NCI-H82 treated with DMSO at 0.1 percent for 48 hours (cell line): ENCODE results near the gene RSPH1.

Source experiments
- DNase-seq: peaks from one replicate; lab custom pipeline; 2025; ENCODE audit not compliant: unreplicated experiment; lab: John Stamatoyannopoulos, UW

RSPH1 gene

GRCh38 chr21:42452401-42453223, 43.4 kb downstream of the RSPH1 start:
- DNase-seq = no peak

DNA sequence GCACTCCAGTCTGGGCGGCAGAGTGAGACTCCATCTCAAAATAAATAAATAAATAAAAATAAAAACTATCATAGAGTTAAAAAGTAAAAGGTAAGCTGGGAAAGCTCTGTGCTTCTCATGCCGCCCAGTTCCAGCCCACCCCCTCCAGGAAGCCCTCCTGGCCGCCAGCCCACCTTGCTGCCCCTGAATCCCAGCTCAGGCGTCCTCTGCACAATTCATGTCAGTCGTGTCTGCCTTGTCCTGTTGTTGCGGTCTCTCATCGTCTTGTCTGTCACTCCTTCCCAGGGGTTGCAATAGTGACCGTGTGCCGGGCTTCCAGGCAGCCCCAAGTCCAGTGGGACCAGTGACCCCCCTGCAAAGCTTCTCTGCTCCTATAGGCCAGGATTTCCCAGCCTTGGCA, 44.1 kb downstream of the RSPH1 start:
- no peak for DNase-seq

DNA sequence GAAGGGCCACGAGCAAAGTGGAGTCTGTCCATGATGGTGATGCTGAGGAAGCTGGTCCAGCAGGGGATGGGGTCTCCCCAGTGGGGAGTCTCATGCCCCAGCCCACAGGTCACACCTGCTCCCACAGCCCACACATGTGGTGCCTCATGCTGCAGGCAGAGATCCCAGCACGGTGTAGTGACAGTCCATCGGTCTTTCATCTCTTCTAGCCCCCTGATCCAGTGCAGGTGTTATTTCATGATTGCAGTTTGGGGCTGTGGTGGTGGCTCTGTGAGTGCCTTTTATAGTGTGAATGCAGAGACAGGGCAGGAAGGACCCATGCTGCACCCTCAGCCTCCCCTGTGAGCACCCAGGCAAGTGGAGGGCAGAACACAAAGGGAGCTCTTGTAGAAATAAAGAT, 47.3 kb downstream of the RSPH1 start:
- DNase-seq = no peak

- DNase-seq = no peak
Observed at GRCh38 chr21:42447732-42448131, 48.3 kb downstream of the RSPH1 start.

- no peak for DNase-seq
Observed at GRCh38 chr21:42447182-42447581, 48.8 kb downstream of the RSPH1 start.

DNA sequence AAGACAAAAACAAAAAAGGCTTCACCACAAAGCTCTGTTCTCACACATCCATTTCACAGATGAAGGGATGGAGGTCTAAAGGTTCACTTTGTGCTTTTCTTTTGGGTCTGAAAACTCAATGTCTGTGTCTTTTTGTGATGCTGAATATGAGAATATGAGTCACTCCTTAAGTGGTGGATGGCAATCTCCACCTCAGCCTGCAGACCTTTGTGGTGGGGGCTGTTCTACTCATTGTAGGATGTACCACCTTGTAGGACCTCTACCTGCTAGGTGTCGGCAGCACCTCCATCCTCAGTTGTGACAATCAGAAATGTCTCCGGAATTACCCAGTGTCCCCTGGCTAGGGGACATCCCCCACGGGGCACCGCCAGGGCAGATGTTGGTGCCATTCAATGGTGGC, 49.5 kb downstream of the RSPH1 start:
- no peak for DNase-seq

DNA sequence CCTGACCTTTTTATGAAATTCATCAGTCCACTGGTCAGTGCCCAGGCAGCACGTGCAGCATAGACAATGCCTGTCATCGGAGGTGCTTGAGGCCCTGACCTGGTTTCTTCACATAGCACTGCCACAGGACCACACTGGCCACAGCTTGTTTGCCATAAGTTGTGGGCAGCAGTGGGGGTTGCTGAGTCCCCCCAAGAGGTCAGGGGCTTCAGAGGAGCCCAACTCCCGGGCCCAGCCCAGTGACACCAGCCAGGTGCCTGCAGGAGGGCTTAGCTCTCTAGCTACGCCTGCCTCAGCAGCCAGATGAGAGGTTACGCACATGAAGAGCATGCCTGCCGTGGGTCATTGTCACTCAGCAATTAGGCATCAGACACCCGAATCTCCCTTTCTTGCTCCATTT, 50.7 kb downstream of the RSPH1 start:
- no peak for DNase-seq

DNA sequence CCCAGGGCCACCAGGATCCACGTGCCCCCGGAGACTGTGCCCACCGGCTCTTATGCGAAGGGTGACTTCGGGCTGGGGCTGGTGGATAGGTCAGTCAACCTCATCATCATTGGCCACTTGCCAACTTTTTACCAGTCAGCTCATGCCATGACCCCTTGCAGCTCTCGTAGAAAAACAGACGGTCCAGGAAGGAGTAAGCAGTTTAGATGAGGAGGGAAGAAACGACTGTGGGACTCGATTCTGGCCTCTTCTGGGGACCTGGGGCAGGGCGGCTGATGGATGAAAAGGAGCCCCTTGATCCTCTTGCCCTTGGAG, 51.3 kb downstream of the RSPH1 start:
- no peak for DNase-seq

GRCh38 chr21:42443876-42444744, 51.9 kb downstream of the RSPH1 start:
- DNase-seq = no peak

- no peak for DNase-seq
Observed at GRCh38 chr21:42443181-42443785, 52.7 kb downstream of the RSPH1 start.

GRCh38 chr21:42441963-42442362, 54.1 kb downstream of the RSPH1 start:
- DNase-seq = no peak

GRCh38 chr21:42440187-42440792, 55.7 kb downstream of the RSPH1 start:
- DNase-seq = no peak

DNA sequence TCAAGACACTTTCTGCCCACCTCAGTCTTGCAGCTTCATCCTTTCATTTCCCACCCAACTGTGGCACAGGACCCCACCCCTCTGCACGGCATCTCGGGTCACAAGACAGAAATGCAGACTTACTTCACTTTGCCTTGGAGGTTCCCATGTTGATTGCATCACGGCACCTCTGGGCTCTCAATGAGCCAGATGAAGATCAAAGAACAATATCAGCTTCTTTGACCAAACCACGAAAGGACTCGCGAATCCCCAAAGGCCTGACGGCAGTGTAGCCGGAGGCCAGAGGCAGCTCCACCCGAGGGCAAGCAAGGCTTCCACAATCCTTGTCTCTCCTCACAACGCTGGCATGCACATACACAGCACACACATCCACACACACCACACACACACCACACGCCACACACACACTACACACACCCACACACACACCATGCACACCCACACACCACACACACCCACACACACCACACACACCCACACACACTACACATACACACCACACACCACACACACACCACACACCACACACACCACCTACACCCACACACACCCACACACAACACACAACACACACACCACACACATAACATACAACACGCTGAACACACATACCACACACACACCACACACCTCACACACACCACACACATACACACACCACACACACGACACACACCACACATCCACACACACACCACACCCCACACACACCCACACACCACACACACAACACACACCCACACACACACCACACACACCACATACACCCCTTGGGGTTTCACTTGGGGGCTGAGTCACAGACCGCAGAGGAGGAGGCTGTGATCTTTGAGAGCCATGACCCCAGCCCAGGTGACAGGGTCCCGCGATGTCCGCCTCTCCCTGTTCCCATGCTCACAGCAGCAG, 56.5 kb downstream of the RSPH1 start:
- no peak for DNase-seq

DNA sequence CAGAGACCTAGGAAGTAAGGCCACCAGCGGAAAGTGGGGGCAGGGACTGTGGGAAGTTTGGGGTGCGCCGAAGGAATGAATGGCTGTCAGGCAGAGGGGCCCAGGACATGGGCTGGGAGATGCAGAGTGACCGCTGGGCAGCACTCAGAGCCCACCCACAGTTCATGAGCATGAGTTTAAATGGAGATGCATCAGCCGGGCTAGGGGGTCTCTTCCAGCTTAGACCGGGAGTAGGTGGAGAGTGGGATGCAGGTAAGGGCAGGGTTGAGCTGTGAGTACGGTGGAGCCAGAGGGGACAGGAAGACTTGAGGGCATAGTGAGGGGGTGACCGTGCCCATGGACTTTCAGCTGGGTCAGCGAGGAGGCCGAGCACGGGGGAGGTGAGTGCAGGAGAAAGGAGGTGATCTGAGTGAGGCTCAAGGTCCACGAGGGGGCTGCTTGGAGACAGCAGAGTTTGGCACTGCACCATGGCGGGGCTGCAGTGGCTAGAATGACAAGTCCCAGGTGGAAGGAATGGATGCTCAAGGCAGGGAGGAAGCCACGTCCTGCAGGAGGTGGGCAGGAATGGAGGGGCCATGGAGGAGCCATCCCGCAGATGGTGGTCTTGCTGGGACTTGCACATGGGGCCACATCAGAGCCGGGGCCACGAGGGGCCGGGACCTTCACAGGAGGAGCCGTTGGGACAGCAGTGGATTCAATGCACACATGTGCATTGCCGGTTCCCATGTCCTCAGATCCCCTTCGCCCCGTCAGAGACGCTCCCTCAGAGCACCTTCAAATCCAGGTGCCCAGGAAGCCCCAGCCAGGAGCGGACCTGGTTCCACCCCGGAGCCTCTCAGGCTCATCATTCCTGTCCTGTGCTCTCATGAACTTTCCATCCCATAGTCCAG, 57.5 kb downstream of the RSPH1 start:
- no peak for DNase-seq

DNA sequence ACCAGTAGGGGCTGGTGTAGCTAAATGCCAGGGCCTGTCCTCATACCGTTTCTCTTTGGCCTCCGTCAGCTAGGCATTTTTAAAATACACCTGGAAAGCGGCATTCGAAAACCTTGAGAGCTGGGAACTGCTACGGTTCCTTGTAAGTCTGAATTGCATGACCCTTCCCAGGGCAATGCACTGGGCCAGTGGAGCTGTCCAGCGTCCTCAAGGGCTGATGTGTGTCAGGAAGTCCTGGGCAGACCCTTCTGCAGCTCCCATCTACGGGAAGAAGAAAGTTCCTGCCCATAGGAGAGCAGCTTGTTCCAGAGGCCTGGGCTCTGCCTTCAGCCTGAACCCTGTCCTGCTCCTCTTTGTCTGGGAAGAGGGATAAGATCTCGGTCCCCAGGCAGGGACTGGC, 58.2 kb downstream of the RSPH1 start:
- DNase-seq = no peak

DNA sequence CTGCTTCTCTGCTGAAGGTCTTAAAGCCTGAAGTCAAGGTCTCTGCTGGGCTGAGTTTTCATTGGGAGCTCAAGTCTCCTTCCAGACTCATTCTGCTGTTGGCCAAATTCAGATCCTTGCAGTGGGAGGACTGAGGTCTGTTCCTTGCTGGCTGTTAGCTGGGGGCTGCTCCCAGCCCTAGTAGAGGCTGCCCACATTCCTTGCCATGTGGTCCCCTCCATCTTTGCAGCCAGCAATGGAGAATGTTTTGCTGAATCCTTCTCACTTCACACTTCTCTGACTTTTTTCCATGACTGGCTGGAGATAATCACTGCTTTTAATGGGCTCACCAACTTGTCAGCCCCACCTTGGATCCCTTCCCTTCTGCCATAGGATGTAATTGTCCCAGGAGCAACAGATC, 59.1 kb downstream of the RSPH1 start:
- no peak for DNase-seq

DNA sequence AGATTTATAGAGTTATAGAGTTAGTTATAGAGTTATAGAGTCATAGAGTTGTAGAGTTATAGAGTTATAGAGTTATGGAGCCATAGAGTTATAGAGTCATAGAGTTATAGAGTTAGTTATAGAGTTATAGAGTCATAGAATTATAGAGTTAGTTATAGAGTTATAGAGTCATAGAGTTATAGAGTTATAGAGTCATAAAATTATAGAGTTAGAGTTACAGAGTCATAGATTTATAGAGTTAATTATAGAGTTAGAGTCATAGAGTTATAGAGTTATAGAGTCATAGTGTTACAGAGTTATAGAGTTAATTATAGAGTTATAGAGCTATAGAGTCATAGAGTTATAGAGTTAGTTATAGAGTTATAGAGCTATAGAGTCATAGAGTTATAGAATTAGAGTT, 60.2 kb downstream of the RSPH1 start:
- DNase-seq = no peak

DNA sequence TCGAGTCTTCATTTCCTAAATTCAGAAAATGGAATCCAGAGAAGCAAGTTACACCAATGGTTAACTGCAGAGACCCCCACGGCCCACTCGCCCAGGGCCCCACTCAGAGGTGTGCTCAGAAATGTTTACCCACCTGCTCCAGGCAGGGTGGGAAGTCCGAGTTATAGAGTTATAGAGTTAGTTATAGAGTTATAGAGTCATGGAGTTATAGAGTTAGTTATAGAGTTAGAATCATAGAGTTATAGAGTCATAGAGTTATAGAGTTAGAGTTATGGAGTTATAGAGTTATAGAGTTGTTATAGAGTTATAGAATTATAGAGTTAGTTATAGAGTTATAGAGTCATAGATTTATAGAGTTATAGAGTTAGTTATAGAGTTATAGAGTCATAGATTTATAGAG, 60.6 kb downstream of the RSPH1 start:
- DNase-seq = no peak

GRCh38 chr21:42434884-42435283, 61.1 kb downstream of the RSPH1 start:
- no peak for DNase-seq
